Retinal pigment epithelial cell (primary cell): Measurements from ENCODE around the gene RGS5.

Experiments used
- DNase-seq: peaks from one replicate; pipeline ENCODE4 v3.0.0-alpha.2; 2010; ENCODE audit warnings: low read depth
- H3K4me3 ChIP-seq: 2 replicates; pipeline ENCODE4 v1.5.1; 2011; ENCODE audit warnings: mild to moderate bottlenecking, low read length, control low read depth, moderate library complexity
- CTCF ChIP-seq: conservative IDR thresholded peaks from 2 replicates; pipeline ENCODE4 v1.5.1; 2011; ENCODE audit warnings: low read depth, low read length, control low read depth, inconsistent platforms

RGS5 gene

DNA sequence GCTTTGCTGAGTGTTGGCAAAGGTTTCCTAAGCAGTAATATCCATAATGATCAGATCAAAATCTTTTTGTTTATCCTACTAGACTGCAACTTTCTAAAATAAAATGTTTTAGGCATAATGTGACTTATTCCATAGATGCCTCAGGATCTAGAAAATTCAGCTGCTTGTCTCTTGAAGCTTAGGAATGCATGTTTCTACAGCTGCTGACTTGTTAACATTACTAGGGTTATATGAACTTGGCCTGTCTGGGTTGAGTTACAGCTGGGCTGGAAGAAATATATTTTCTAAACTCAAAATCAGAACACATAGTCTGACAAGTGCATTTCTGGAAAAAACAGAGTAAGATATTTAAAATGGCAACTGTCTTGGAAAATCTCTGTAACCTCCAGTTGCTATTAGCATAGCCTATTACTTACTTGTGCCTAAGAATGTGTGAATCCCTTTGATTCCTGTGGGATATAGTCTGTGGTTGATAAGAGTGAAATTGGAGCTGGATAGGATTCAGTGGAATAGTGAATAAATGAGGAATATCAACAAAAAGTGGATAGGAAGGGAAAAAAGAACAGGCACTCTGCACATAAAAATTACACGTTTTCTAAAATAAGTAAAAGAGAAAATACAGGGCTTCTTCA is 72.4 kb downstream of the RGS5 start:
- DNase-seq: no peak
- H3K4me3 ChIP-seq: no peak overlapping the region
- no peak for TF ChIP-seq CTCF

- DNase-seq: no peak
- H3K4me3 ChIP-seq: no peak overlapping the region
- no peak for TF ChIP-seq CTCF
Observed at GRCh38 chr1:163128282-163128681, 74.4 kb downstream of the RGS5 start.

- no peak overlapping the region for H3K4me3 ChIP-seq
- no peak for DNase-seq
- TF ChIP-seq CTCF: no peak
Observed at GRCh38 chr1:163124812-163125211, 77.9 kb downstream of the RGS5 start.

- no peak for DNase-seq
- no peak for TF ChIP-seq CTCF
- no peak overlapping the region for H3K4me3 ChIP-seq
Observed at GRCh38 chr1:163120372-163120771, 82.3 kb downstream of the RGS5 start.

- no peak overlapping the region for H3K4me3 ChIP-seq
- no peak for TF ChIP-seq CTCF
- no peak for DNase-seq
Observed at GRCh38 chr1:163119707-163120106, 83.0 kb downstream of the RGS5 start.

DNA sequence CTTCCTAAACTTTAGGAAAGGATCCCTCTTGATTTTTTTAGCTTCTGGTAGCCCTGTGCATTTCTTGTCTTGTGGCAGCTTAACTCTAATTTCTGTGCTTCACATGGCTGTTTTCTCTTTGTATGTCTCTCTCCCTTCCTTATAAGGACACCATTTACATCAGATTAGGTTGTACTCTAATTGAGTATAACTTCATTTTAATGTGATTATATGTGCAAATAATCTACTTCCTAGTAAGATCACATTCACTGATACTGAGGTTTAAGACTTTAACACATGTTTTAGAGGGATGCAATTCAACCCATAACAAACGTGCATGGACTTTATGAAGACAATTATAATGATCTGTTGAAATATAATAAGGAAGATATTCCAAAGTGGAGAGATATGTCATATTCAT is 86.8 kb downstream of the RGS5 start:
- H3K4me3 ChIP-seq: no peak overlapping the region
- TF ChIP-seq CTCF: no peak
- no peak for DNase-seq

DNA sequence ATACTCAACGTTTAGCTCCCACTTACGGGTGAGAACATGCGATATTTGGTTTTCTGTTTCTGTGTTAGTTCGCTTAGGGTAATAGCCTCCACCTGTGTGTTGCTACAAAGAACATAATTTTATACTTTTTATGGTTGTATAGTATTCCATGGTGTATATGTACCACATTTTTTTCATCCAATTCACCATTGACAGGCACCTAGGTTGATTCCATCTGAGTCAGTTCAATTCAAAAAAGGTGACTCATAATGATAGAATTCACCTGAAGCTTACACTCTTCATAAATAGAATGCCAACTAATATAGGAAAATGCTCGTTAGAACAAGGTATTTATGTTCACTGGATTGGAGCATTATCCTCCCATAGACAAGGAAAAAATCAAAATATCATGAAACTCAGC is 95.1 kb downstream of the RGS5 start:
- no peak overlapping the region for H3K4me3 ChIP-seq
- no peak for TF ChIP-seq CTCF
- no peak for DNase-seq
